ENCODE measurements around the gene RPS3. TPM values are rescaled to one million over a fixed set of nuclear protein-coding genes. Genes with fewer than 3 reads are reported as not detected.

Gene RPS3
- total and polyA plus RNA-seq, 9 of the 15 experiments (the other 6 are each of a cell fraction or from before 2014, with no cell fraction given) = 2,700 to 5,771 (median 3,679) TPM

DNA sequence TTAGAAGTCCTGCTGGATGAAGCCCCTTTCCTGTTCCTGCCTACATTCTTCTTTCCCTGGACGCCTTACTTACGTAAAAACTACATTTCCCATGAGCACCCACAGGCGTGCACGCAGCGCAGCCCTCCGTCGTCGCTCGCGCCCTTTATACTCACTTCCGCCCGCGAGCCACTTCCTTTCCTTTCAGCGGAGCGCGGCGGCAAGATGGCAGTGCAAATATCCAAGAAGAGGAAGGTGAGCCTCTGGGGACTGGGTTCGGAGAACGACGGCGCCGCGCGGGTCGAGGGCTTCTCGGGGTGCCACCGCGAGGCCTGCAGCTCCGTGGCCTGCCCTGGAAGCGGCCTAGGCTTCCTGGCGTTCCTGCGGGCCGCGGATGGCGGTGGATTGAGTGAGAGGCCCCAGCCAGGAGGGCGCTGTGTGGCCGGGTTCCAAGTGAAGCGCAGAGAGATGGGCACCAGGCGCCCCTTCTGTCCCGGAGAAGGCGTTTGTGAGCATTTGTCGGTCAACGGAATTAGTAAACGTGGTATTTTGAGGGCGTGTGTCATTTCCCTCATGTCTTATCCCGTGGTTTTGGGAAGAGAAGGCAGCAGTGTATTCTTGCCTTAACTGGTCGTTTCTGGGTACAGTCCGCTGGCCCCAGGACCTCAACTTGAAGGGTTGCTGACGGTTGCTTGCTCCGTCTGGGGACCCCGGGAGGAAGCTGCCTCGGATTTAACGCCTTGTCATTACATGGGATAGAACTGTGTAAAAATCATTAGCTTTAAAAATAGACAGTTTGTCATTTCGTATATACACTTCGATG, at the start of gene RPS3 (continued):
- TF ChIP-seq NFATC3 (IDR thresholded peaks at IDR 0.05) (peak; percentile 37; the same call in 1 of the 2 replicates), GABPA (tag; conservative IDR thresholded peaks at IDR 0.05; ENCODE audit: low read depth) (peak; percentile 97), SRSF9 (IDR thresholded peaks at IDR 0.05; ENCODE audit: borderline replicate concordance, low read depth, low read length) (no peak), ESRRB (CRISPR knock-in tag; IDR thresholded peaks at IDR 0.05; ENCODE audit: borderline replicate concordance) (no peak), ZNF707 (CRISPR knock-in tag; conservative IDR thresholded peaks at IDR 0.05) (no peak), RBM14 (IDR thresholded peaks at IDR 0.05; ENCODE audit: borderline replicate concordance, insufficient read depth, low read depth, low read length) (peak; percentile 97; the same call in 1 of the 2 replicates), FOXM1 (IDR thresholded peaks at IDR 0.05; ENCODE audit: low read depth) (no peak), FOXM1 (CRISPR knock-in tag; IDR thresholded peaks at IDR 0.05; ENCODE audit: low read depth) (0 out of 2 replicates have a peak, but pooled peaks have one; percentile 75), MEF2A (IDR thresholded peaks at IDR 0.05; ENCODE audit: control insufficient read depth, low read depth, low read length) (no peak), MECOM (CRISPR knock-in tag; IDR thresholded peaks at IDR 0.05) (0 out of 2 replicates have a peak, but pooled peaks have one; percentile 19), DDX20 (tag; IDR thresholded peaks at IDR 0.05; ENCODE audit: low read depth) (no peak), RBFOX2 (IDR thresholded peaks at IDR 0.05; ENCODE audit: low read depth, low read length) (peak; percentile 100), ZEB2 (IDR thresholded peaks at IDR 0.05) (no peak), PTTG1 (tag; IDR thresholded peaks at IDR 0.05; ENCODE audit: low read depth) (no peak), KAT8 (IDR thresholded peaks at IDR 0.05; ENCODE audit: low read depth) (no peak), ZNF583 (CRISPR knock-in tag; IDR thresholded peaks at IDR 0.05) (0 out of 2 replicates have a peak, but pooled peaks have one; percentile 46)
- TF ChIP-seq, protein P1, sequence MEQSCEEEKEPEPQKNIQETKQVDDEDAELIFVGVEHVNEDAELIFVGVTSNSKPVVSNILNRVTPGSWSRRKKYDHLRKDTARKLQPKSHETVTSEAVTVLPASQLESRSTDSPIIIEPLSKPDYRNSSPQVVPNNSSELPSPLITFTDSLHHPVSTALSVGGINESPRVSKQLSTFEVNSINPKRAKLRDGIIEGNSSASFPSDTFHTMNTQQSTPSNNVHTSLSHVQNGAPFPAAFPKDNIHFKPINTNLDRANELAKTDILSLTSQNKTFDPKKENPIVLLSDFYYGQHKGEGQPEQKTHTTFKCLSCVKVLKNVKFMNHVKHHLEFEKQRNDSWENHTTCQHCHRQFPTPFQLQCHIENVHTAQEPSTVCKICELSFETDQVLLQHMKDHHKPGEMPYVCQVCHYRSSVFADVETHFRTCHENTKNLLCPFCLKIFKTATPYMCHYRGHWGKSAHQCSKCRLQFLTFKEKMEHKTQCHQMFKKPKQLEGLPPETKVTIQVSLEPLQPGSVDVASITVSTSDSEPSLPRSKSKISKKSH (CRISPR knock-in tag; IDR thresholded peaks at IDR 0.05) = no peak
- TF ChIP-seq, protein P2, sequence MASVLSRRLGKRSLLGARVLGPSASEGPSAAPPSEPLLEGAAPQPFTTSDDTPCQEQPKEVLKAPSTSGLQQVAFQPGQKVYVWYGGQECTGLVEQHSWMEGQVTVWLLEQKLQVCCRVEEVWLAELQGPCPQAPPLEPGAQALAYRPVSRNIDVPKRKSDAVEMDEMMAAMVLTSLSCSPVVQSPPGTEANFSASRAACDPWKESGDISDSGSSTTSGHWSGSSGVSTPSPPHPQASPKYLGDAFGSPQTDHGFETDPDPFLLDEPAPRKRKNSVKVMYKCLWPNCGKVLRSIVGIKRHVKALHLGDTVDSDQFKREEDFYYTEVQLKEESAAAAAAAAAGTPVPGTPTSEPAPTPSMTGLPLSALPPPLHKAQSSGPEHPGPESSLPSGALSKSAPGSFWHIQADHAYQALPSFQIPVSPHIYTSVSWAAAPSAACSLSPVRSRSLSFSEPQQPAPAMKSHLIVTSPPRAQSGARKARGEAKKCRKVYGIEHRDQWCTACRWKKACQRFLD (CRISPR knock-in tag; IDR thresholded peaks at IDR 0.05) = peak; percentile 62; the same call in 1 of the 2 replicates
- TF ChIP-seq, protein P3, sequence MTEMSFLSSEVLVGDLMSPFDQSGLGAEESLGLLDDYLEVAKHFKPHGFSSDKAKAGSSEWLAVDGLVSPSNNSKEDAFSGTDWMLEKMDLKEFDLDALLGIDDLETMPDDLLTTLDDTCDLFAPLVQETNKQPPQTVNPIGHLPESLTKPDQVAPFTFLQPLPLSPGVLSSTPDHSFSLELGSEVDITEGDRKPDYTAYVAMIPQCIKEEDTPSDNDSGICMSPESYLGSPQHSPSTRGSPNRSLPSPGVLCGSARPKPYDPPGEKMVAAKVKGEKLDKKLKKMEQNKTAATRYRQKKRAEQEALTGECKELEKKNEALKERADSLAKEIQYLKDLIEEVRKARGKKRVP (CRISPR knock-in tag; IDR thresholded peaks at IDR 0.05) = no peak
- TF ChIP-seq, protein P4, sequence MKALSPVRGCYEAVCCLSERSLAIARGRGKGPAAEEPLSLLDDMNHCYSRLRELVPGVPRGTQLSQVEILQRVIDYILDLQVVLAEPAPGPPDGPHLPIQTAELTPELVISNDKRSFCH (CRISPR knock-in tag; IDR thresholded peaks at IDR 0.05) = no peak
- TF ChIP-seq, protein P4 (tag; IDR thresholded peaks at IDR 0.05) = peak; percentile 85
- TF ChIP-seq, protein P5, sequence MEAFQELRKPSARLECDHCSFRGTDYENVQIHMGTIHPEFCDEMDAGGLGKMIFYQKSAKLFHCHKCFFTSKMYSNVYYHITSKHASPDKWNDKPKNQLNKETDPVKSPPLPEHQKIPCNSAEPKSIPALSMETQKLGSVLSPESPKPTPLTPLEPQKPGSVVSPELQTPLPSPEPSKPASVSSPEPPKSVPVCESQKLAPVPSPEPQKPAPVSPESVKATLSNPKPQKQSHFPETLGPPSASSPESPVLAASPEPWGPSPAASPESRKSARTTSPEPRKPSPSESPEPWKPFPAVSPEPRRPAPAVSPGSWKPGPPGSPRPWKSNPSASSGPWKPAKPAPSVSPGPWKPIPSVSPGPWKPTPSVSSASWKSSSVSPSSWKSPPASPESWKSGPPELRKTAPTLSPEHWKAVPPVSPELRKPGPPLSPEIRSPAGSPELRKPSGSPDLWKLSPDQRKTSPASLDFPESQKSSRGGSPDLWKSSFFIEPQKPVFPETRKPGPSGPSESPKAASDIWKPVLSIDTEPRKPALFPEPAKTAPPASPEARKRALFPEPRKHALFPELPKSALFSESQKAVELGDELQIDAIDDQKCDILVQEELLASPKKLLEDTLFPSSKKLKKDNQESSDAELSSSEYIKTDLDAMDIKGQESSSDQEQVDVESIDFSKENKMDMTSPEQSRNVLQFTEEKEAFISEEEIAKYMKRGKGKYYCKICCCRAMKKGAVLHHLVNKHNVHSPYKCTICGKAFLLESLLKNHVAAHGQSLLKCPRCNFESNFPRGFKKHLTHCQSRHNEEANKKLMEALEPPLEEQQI (IDR thresholded peaks at IDR 0.05) = no peak

Data from K562 (cell line).